ENCODE measurements around the gene DLG5.

The DLG5 gene

DNA sequence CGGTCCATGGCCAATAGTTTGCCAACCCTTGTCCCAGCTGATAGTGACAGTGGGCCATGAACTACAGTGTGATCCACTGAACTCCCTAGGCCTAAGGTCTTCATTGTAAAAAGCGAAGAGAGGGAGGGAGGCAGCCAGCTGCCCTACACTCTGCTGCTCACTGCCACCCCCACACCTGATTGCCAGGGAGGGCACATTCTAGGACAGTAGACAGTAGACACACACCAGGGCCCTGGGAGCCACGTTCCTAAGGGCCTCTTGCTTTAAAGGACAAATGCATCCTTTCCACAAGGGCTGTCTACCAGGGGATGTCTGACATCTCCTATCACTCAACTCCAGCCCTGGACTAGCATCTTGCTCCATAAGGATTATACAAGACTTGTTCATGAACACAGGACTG, 122.2 kb downstream of the DLG5 start:
- H3K9me3 ChIP-seq (ENCODE audit: control insufficient read depth, low read depth, low read length), result no peaks in the 10 kb centered on the region
- H3K36me3 ChIP-seq (ENCODE audit: control insufficient read depth, low read depth, low read length), result peaks cover 32% of the 10 kb centered on the region
- no peak overlapping the region for H3K4me3 ChIP-seq (ENCODE audit: low read length)

DNA sequence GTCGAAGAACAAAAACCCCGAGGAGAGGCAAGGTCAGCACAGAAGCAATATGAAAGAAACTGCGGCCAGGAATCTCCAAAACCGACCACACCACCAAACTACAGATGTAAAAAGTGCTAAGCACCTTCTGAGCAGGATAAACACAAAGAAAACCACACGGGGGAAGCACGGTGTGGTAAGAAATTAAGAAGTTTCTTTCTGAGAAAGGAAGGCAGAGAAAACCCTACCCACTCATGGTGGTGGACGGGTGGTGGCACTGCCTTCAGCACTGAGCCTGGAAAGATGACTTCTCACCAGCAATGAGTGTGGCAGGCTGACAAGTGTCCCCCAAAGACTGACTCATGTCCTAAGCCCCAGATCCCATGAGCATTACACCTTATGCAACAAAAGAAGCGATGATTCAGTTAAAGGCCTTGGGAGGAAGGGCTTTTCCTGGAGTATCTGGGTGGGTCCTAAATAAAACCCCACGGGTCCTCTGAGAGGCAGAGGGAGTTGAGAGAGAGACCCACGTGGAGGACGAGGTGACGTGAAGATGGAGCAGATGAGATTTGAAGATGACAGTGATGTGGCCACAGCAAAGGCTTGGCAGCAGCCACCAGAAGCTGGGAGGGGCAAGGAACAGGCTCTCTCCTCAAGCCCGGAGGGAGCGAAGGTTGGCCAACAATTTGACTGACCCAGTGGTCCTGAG, 124.9 kb downstream of the DLG5 start:
- H3K4me3 ChIP-seq (ENCODE audit: low read length), result no peak overlapping the region
- H3K4me1 ChIP-seq (ENCODE audit: control insufficient read depth, low read depth, low read length), result peaks cover 12% of the 10 kb centered on the region
- H3K36me3 ChIP-seq (ENCODE audit: control insufficient read depth, low read depth, low read length), result peaks cover 30% of the 10 kb centered on the region
- no peak overlapping the region for H3K27ac ChIP-seq (ENCODE audit: low read length)
- H3K9ac ChIP-seq (ENCODE audit: low read length), result no peak overlapping the region
- H3K9me3 ChIP-seq (ENCODE audit: control insufficient read depth, low read depth, low read length), result no peaks in the 10 kb centered on the region
- H3K27me3 ChIP-seq (ENCODE audit: control insufficient read depth, insufficient read depth, low read length), result no peaks in the 10 kb centered on the region

More for the DNA sequence above, 122.2 kb downstream of the DLG5 start:
- Histone ChIP-seq H3K9ac (ENCODE audit: low read length) (no peak overlapping the region), H3K27me3 (ENCODE audit: control insufficient read depth, insufficient read depth, low read length) (no peaks in the 10 kb centered on the region), H3K27ac (ENCODE audit: low read length) (no peak overlapping the region), H3K4me1 (ENCODE audit: control insufficient read depth, low read depth, low read length) (peaks cover 12% of the 10 kb centered on the region)

DNA sequence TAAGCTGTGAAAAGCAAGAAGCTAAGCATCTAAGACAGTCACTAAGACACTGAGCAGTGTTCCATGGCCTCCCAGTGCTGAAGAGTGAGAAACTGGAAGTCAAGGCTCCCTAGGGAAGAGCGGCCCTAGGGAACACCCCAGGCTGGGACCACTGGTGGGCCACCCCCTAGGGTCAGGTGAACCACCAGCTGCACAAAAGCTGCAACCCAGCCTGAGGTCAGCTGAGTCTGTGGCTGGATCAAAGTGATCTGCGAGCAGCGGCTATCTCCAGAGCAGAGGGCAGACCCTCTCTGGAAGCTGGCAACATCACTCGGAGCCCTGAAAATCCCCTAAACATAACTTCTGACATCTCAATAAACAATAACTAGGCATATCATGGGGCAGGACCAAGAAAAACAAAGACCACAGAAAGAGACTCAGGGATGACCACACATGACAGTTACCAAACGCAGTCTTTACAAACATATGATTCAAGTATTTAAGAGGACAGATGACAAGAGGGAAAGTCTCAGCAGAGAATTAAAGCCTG, 125.8 kb downstream of the DLG5 start:
- no peak overlapping the region for H3K4me3 ChIP-seq (ENCODE audit: low read length)
- no peak overlapping the region for H3K27ac ChIP-seq (ENCODE audit: low read length)
- H3K27me3 ChIP-seq (ENCODE audit: control insufficient read depth, insufficient read depth, low read length), result no peaks in the 10 kb centered on the region
- H3K4me1 ChIP-seq (ENCODE audit: control insufficient read depth, low read depth, low read length), result peaks cover 12% of the 10 kb centered on the region
- H3K9ac ChIP-seq (ENCODE audit: low read length), result no peak overlapping the region
- H3K36me3 ChIP-seq (ENCODE audit: control insufficient read depth, low read depth, low read length), result peaks cover 33% of the 10 kb centered on the region
- H3K9me3 ChIP-seq (ENCODE audit: control insufficient read depth, low read depth, low read length), result no peaks in the 10 kb centered on the region

DNA sequence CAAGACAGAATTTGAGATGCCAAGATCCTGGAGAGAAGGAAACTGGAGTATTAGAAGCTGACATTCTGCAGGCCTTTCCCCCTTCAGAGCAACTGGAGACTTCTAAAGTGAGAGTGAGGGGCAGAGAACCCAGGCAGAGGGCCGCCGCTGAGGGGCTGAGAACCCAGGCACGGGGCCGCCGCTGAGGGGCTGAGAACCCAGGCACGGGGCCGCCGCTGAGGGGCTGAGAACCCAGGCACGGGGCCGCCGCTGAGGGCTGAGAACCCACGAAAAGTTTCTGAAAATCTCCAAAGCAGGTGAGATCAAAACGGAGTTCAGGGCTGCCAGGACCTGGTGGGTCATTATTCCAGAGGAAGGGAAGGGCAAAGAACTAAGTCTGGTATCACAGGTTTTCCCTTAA, 126.2 kb downstream of the DLG5 start:
- peaks cover 12% of the 10 kb centered on the region for H3K4me1 ChIP-seq (ENCODE audit: control insufficient read depth, low read depth, low read length)
- no peak overlapping the region for H3K4me3 ChIP-seq (ENCODE audit: low read length)
- no peaks in the 10 kb centered on the region for H3K27me3 ChIP-seq (ENCODE audit: control insufficient read depth, insufficient read depth, low read length)
- no peak overlapping the region for H3K27ac ChIP-seq (ENCODE audit: low read length)
- H3K36me3 ChIP-seq (ENCODE audit: control insufficient read depth, low read depth, low read length), result peaks cover 31% of the 10 kb centered on the region
- H3K9ac ChIP-seq (ENCODE audit: low read length), result no peak overlapping the region
- H3K9me3 ChIP-seq (ENCODE audit: control insufficient read depth, low read depth, low read length), result no peaks in the 10 kb centered on the region

DNA sequence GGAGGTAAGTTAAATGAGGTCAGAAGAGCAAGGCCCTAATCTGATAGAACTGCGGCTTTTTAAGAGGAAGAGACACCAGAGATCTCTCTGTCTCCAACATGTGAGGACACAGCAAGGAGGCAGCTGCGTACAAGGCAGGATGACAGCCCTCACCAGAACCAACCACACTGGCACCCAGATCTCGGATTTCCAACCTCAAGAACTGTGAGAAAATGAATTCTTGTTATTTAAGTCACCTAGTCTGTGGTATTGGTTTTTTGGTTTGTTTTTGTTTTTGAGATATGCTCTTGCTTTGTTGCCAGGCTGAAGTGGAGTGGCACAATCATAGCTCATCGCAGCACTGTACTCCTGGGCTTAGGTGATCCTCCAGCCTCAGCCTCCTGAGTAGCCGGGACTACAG, 127.2 kb downstream of the DLG5 start:
- Histone ChIP-seq H3K9ac (ENCODE audit: low read length) (no peak overlapping the region), H3K27me3 (ENCODE audit: control insufficient read depth, insufficient read depth, low read length) (no peaks in the 10 kb centered on the region), H3K36me3 (ENCODE audit: control insufficient read depth, low read depth, low read length) (peaks cover 29% of the 10 kb centered on the region), H3K27ac (ENCODE audit: low read length) (no peak overlapping the region), H3K4me3 (ENCODE audit: low read length) (no peak overlapping the region), H3K4me1 (ENCODE audit: control insufficient read depth, low read depth, low read length) (peaks cover 12% of the 10 kb centered on the region), H3K9me3 (ENCODE audit: control insufficient read depth, low read depth, low read length) (no peaks in the 10 kb centered on the region)

DNA sequence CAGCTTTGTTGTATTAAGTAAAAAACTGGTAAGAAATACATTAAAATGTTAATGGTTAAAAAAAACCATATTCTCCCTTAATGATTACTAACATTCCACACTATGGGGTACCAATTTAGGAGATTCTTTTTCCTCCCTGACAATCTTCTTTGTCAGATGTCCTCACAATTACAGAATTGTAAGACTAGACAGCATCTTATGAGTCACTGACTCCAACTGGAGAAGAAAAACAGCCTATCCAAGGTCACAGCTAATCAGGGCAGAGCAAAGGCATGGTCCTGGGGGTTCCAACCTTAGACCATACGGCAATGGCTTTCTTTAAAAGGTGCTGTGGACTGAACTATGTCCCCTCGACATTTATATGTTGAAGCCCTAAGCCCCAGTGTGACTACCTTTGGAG, 127.6 kb downstream of the DLG5 start:
- no peak overlapping the region for H3K4me3 ChIP-seq (ENCODE audit: low read length)
- H3K27me3 ChIP-seq (ENCODE audit: control insufficient read depth, insufficient read depth, low read length), result no peaks in the 10 kb centered on the region
- no peaks in the 10 kb centered on the region for H3K9me3 ChIP-seq (ENCODE audit: control insufficient read depth, low read depth, low read length)
- H3K36me3 ChIP-seq (ENCODE audit: control insufficient read depth, low read depth, low read length), result peaks cover 31% of the 10 kb centered on the region
- no peak overlapping the region for H3K9ac ChIP-seq (ENCODE audit: low read length)
- no peak overlapping the region for H3K27ac ChIP-seq (ENCODE audit: low read length)
- H3K4me1 ChIP-seq (ENCODE audit: control insufficient read depth, low read depth, low read length), result peaks cover 12% of the 10 kb centered on the region

DNA sequence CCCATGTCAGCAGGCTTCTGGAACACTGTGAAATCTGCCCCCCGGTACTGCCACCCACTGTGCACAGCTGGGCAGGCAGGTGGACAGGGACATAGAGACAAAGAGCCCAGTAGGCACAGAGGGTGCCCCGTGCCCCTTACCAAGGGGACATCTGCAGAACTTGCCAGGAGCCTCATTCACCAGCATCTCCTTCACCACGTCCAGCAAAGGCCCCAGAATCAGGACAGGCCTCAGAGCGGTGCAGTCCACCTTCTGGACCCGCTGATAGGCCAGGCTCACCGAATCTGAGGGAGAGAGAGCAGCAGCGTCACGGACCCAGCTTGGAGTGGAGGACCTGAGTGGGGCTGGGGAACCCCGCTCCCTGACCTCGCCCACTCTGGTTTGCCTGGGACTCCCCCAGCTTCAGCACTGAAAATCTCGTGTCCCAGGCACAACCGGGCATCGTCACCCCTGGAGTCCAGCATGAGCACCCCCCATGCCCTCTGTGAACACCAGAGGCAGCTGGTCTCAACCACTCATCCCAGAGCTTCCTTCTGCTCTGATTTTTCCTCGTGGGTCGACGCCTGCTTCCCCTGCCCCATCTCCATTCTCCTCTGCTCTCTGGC, 130.1 kb downstream of the DLG5 start:
- no peak overlapping the region for H3K27ac ChIP-seq (ENCODE audit: low read length)
- peaks cover 1% of the 10 kb centered on the region for H3K4me1 ChIP-seq (ENCODE audit: control insufficient read depth, low read depth, low read length)
- H3K4me3 ChIP-seq (ENCODE audit: low read length), result no peak overlapping the region
- H3K9me3 ChIP-seq (ENCODE audit: control insufficient read depth, low read depth, low read length), result no peaks in the 10 kb centered on the region
- no peaks in the 10 kb centered on the region for H3K27me3 ChIP-seq (ENCODE audit: control insufficient read depth, insufficient read depth, low read length)
- no peak overlapping the region for H3K9ac ChIP-seq (ENCODE audit: low read length)
- H3K36me3 ChIP-seq (ENCODE audit: control insufficient read depth, low read depth, low read length), result peaks cover 55% of the 10 kb centered on the region

DNA sequence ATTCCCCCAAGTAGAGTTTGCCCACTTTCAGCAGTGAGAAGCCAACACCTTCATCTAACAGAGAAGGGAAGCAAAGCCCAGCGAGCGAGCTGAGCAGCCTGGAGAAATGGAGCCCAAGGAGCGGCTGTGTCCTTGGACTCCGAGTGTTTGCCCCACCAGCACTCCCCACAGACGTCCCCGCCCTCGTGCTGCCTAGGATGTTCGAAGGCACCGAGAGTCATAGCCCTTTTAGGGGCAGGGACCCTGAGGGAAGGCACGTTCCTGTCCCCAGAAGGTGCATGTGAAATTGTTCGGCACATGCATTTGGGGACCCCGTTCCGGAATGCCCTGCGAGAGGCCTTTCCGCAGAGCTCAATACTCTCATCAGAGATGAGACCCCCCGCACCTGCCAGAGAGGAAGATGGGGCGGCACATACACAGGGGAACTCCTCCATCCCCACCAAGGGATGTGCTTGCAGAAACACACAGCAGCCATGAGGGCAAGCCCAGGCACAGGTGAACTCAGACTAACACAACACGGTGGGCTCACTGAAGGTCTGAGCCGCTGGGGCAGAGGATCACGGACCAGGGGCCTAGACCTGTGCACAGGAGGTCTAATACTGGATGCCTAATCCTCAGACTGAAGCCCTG, 131.0 kb downstream of the DLG5 start:
- H3K9me3 ChIP-seq (ENCODE audit: control insufficient read depth, low read depth, low read length), result no peaks in the 10 kb centered on the region
- H3K27ac ChIP-seq (ENCODE audit: low read length), result no peak overlapping the region
- no peak overlapping the region for H3K9ac ChIP-seq (ENCODE audit: low read length)
- no peak overlapping the region for H3K4me3 ChIP-seq (ENCODE audit: low read length)
- peaks cover 59% of the 10 kb centered on the region for H3K36me3 ChIP-seq (ENCODE audit: control insufficient read depth, low read depth, low read length)
- no peaks in the 10 kb centered on the region for H3K27me3 ChIP-seq (ENCODE audit: control insufficient read depth, insufficient read depth, low read length)
- H3K4me1 ChIP-seq (ENCODE audit: control insufficient read depth, low read depth, low read length), result no peaks in the 10 kb centered on the region

DNA sequence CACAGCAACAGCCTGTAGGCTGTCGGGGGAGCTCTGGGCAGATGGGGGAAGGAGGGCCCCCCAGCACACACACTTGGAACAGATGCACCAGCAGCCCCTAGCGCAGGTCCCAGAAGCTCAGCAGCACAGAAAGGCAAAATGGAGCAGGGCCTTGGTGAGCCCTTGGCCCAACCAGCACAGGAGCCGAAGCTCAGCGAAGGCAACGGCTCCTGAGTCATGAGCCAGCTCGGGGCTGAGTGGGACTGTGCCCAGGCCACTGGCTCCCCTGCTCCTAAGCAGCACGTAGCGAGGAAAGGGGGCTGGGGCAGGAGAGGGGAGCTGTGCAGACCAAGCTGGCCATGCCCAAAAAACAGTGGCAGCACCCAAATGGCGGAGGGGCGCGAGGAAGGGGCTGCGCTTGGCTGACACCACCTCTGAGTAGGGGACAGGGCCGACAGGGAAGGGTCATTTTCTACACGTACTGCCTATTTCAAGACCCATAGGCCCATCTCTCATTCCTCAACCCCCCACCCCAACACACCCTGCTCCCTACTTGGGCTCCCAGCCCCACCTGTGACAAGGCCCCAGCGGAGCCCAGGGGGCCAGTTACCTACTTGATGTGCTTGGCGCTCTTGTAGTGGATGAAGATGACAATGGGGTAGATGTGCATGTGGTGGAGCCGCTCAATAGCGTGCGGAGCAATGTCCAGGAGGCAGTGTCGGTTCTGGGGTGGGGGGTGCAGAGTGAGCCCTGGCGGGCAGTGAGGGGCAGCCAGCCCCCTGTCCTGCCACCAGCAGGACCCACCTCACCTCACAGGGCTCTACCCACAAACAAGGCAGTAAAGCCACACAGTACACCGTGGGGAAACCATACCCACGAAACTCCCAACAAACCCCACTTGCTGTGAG, 132.1 kb downstream of the DLG5 start:
- H3K36me3 ChIP-seq (ENCODE audit: control insufficient read depth, low read depth, low read length), result peaks cover 56% of the 10 kb centered on the region
- H3K4me1 ChIP-seq (ENCODE audit: control insufficient read depth, low read depth, low read length), result no peaks in the 10 kb centered on the region
- no peak overlapping the region for H3K27ac ChIP-seq (ENCODE audit: low read length)
- H3K9me3 ChIP-seq (ENCODE audit: control insufficient read depth, low read depth, low read length), result no peaks in the 10 kb centered on the region
- no peak overlapping the region for H3K9ac ChIP-seq (ENCODE audit: low read length)
- no peak overlapping the region for H3K4me3 ChIP-seq (ENCODE audit: low read length)
- no peaks in the 10 kb centered on the region for H3K27me3 ChIP-seq (ENCODE audit: control insufficient read depth, insufficient read depth, low read length)

DNA sequence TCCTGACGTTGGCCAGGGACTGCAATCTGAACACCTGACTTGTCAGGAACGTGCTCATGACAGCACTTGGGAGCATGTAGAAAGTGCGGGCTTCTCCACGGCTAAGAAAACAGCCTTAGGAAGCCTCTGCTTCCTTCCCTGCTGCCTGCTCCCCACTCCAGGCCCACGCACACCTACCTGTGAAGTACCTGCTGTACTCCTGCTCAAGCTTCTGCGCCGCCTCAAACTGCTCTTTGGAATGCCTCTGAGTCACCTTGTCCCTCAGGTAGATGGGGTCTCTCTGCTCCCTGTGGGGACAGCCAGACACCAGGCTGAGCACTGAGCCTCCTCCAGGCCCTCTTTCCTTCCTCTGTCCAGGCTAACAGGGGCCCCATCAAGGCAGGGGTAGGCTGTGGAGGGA, 132.7 kb downstream of the DLG5 start:
- no peaks in the 10 kb centered on the region for H3K4me1 ChIP-seq (ENCODE audit: control insufficient read depth, low read depth, low read length)
- no peak overlapping the region for H3K4me3 ChIP-seq (ENCODE audit: low read length)
- no peak overlapping the region for H3K27ac ChIP-seq (ENCODE audit: low read length)
- H3K27me3 ChIP-seq (ENCODE audit: control insufficient read depth, insufficient read depth, low read length), result no peaks in the 10 kb centered on the region
- peaks cover 49% of the 10 kb centered on the region for H3K36me3 ChIP-seq (ENCODE audit: control insufficient read depth, low read depth, low read length)
- no peaks in the 10 kb centered on the region for H3K9me3 ChIP-seq (ENCODE audit: control insufficient read depth, low read depth, low read length)
- no peak overlapping the region for H3K9ac ChIP-seq (ENCODE audit: low read length)

DNA sequence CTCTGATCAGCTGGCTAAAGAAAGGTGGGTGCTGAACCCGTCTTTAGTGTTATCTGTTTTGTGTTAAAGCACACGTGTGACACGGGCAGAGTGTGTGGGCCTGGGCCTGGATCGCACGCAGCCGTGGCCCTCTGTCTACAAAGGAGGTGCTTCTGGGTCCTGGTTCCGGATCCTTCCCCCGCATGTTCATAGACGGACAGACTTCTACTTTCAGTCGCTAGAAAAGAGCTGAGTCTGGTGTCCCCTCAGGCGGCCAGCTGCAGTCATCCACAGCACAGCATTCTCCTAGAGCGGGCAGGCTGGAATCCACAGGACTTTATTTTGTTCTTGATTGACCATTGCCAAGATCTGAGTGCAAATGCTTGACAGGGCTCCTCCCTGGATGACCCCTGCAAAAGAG, 134.4 kb downstream of the DLG5 start:
- Histone ChIP-seq H3K27ac (ENCODE audit: low read length) (no peak overlapping the region), H3K27me3 (ENCODE audit: control insufficient read depth, insufficient read depth, low read length) (no peaks in the 10 kb centered on the region), H3K36me3 (ENCODE audit: control insufficient read depth, low read depth, low read length) (peaks cover 45% of the 10 kb centered on the region), H3K4me1 (ENCODE audit: control insufficient read depth, low read depth, low read length) (no peaks in the 10 kb centered on the region), H3K4me3 (ENCODE audit: low read length) (no peak overlapping the region), H3K9me3 (ENCODE audit: control insufficient read depth, low read depth, low read length) (no peaks in the 10 kb centered on the region), H3K9ac (ENCODE audit: low read length) (no peak overlapping the region)
